GM19397 (cell line): Measurements from ENCODE around the gene HPS5.
A peak's percentile ranks its signal among the peaks of the same experiment; 100 is the strongest.
"Not testable (repeated sequence)": the region's sequence is repeated elsewhere in the genome, so short reads cannot be mapped to it uniquely, and the experiment has no call there.

Experiments
- ATAC-seq: cut with Tn5 transposase; IDR thresholded peaks from one replicate; pipeline ENCODE4 v1.9.1; 2021; ENCODE audit warnings: mild to moderate bottlenecking, moderate library complexity; ENCODE audit not compliant: unreplicated experiment

Gene HPS5

DNA sequence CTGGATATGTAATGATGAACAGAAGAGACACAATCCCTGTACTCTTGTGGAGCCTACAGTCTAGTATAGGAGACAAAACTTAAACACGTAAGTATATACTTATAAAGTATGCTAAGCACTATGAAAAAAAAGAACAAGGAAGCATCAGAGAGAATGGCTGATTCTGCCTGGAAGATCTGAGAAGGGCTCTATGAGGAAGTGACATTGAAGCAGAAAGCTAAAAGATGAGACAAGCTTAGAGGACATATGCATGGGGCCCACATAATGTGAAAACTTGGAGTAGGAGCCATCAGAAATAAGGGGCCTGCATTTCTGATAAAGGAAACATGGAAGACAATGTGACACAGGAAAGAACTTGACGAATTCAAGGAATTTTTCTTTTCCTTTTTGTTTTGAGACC, 39.3 kb downstream of the HPS5 start:
- no peak for ATAC-seq

DNA sequence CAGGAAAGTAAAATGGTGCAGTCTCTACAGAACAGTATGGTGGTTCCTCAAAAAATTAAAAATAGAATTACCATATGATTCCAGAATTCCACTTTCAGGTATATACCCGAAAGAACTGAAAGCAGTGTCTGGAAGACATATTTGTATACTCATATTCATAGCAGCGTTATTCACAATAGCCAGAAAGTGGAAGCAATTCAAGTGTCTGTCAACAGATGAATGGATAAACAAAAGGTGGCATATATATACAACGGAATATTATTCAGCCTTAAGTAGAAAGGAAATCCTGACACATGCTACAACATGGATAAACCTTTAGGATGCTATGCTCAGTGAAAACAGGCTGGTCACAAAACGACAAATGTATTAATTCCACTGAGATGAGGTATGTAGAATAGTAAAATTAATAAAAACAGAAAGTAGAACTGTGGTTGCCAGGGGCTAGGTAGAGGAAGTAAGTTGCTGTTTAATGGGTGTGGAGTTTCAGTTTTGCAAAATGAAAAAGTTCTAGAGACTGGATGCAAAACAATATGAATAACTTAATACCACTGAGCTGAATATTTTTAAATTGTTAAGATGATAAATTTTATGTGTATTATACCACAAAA, 41.4 kb downstream of the HPS5 start:
- peak; percentile 85 for ATAC-seq

DNA sequence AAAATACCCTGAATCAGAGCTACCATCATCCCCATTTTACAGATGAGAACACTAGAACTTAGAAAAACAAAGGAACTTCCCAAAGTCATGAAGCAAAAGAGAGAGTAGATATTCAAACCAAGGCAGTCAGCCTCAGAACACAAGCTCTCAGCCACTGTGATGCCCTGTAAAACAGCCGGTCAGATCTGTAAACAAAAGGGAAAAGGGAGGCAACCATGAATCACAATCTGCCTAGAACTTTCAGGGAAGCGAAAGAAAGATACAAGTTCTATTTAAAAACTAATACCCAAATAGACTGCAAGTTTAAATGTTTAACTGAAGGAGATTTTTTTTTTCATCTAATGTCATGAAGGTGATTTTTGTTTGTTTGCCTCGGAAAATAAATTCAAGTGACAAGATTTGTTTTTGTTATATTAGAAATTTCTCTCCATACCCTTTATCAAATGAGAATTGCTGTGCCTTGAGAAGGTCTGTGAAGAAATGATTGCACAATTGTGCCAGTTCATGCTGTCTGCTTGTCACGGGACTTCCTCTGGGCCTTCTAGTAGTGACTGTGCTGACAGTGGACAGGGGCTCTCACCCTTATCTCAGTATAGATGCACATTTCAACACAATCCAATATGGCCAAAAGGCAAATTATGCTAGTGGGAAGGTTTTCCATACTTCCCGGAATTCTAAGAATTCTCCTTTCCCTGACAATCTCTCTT, 44.2 kb downstream of the HPS5 start:
- ATAC-seq, result no peak

DNA sequence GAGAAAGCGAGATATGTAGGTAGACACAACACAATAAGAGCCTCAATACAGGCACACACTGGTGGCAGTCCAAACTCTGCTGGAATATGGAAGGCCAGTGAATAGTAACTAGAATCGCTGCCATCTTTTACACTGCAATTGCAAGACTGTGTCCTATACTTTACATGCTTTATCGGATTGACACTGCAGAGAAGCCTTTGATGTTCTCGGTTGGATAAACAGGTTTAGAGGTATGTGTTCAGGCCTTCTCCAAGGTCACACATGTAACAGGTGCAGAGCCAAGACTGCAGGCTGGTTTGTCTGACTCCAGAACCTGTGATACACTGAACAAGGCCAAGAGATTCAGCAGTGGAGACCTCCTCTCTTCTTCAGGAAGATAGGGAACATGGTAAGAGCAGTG, 50.7 kb downstream of the HPS5 start:
- no peak for ATAC-seq

DNA sequence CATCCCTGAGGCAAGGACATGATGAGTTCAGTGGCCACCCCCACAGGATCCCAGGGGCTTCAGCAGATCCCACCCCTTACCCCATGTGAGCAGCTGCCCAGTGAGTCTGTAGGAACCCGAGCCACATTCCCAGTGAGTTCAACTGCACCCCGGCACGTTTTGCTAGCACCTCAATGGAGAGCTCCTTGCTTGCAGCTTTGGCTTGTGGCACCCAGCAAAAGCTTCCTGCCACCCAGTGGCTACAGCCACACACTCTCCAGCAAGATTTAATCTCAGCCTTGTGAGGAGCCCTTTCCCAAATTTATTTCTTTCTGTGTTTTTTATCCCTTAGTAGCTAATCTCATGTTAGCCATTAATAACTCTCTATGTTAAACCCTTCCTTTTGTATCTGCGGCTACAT, 51.8 kb downstream of the HPS5 start:
- ATAC-seq, result no peak

DNA sequence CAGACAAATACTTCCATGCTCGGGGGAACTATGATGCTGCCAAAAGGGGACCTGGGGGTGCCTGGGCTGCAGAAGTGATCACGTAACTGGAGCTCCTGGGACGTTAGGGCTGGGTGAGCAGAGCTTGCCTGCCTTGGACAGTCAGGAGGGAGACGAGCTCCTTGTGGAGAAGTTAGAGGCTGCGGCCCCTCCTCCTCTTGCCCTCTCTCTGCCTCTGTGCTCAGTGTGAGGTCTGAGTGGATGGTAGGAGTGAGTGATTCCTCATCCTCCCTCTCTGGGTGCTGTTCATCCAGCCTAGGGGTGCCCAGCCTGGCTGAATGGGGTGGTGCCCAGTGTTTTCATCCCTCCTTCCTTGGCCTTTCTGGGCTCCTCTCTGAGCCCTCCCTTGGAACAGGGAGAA, 52.7 kb downstream of the HPS5 start:
- ATAC-seq, result not testable (repeated sequence)

DNA sequence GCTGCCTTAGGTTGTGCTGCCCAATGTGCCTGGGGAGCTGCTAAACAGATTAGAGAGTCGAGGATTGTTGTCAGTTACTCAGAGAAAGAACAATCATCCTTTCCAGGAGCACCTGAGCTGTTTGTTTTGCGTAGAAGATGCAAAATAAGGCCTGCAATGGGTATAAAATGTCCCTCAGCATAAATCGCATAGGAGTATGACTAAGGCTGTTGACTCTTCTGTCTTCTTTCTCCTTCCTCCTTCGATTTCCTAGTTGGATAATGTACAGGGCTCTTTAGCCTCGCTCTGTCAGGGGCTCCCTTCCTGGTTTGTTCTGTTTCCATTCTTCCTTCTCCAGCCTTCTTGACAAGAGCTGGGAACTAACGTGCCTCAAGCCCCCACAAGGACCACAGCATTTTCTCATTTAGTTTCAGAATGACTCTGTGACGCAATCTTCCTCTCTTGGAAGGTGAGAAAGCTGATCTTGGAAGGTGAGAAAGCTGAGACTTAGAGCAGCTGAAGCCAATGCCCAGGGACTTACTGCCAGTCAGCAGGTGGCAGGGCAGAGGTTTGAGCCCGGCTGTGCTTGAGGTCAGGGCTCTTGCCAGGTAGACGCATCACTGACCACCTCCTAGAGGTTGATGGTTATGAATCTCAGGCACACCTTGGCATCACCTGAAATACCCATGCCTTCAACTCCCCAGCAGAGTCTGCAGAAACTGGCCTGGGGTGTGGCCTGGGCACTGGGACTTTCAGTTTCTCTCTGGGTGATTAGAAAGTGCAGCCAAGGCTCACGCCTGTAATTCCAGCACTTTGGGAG, 54.4 kb downstream of the HPS5 start:
- ATAC-seq, result peak; percentile 59

DNA sequence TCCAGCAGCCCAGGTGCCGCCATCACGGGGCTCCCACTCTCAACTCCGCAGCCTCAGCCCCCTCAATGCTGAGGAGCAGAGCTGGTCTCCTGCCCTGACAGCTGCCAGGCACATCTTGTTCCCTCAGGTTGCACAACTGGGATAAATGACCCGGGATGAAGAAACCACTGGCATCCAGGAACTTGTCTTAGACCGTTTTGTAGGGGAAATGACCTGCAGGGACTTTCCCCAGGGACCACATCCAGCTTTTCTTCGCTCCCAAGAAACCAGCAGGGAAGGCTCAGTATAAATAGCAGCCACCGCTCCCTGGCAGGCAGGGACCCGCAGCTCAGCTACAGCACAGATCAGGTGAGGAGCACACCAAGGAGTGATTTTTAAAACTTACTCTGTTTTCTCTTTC, 56.0 kb downstream of the HPS5 start, which contains the start of gene SAA1:
TSS of gene SAA1 (plus strand) at position 316 of the 400 bp plus-strand sequence. CDS start 624 bp downstream, outside the sequence.
- no peak for ATAC-seq

DNA sequence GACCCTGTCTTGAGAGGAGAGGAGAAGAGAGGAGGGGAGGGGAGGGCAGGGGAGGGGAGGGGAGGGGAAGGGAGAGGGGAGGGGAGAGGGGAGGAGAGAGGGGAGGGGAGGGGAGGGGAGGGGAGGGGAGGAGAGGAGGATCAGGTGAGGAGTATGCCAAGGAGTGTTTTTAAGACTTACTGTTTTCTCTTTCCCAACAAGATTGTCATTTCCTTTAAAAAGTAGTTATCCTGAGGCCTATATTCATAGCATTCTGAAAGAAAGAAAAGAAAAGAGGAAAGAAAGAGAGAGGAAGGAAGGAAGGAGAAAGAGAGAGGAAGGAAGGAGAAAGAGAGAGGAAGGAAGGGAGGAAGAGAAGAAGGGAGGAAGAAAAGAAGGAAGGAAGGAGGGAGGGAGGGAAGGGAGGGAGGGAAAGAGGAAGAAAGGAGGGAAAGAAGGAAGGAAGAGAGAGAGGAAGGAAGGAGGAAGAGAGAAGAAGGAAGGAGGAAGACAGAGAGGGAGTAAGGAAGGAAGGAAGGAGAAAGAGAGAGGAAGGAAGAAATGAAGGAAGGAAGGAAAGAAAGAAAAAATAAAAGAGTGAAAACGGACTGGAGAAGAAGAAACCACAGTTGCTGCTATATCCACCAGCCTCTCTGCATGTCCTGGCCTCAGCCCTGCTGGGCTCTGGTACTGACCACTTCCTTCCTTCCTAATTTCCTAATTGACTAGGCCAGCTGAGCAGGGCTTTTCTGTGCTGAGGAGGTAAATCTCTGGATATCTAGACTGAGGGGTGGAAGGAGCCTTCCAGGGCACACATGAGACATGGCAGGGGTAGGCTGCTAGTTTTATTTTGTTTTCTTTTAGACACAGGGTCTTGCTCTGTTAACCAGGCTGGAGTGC, 57.0 kb downstream of the HPS5 start:
- ATAC-seq, result no peak

DNA sequence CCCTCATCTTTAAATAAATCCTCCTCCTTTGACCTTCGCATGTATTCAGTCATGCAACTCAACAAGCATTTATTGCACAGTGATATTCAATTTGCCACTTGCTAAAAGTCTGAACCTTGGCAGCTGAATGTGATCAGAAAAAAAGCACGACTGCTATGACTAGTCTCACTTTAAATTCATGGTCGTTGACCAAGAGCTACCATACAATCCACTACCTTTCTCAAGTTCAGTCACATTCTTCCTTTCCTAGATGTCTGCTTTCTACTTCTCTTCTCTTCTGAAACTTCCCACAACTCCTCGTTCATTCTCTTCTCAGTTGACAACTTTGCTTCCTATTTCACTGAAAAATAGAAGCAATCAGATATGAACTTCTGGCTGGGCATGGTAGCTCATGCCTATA, 57.9 kb downstream of the HPS5 start:
- ATAC-seq, result no peak

DNA sequence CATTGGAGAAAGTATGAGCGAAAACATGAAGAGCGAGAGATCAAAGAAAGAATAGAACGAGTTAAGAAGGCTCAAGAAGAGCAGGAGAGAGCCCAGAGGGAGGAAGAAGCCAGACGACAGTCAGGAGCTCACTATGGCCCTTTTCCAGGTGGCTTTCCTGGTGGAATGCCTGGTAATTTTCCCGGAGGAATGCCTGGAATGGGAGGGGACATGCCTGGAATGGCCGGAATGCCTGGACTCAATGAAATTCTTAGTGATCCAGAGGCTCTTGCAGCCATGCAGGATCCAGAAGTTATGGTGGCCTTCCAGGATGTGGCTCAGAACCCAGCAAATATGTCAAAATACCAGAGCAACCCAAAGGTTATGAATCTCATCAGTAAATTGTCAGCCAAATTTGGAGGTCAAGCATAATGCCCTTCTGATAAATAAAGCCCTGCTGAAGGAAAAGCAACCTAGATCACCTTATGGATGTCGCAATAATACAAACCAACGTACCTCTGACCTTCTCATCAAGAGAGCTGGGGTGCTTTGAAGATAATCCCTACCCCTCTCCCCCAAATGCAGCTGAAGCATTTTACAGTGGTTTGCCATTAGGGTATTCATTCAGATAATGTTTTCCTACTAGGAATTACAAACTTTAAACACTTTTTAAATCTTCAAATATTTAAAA, 59.1 kb downstream of the HPS5 start:
- ATAC-seq, result not testable (repeated sequence)

DNA sequence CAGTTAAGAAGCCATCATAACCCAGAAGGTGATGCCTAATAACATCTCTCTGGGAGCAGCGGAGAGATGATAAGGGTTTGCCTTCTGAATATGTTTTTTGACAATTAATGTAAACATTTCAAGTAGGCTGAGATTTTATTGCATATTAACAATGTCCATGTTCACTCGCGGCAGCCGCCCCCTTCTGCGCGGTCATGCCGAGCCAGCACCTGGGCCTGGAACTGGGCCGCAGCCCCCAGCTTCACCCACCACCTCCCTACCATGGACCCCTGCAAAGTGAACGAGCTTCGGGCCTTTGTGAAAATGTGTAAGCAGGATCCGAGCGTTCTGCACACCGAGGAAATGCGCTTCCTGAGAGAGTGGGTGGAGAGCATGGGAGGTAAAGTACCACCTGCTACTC, 60.2 kb downstream of the HPS5 start:
- ATAC-seq, result no peak

DNA sequence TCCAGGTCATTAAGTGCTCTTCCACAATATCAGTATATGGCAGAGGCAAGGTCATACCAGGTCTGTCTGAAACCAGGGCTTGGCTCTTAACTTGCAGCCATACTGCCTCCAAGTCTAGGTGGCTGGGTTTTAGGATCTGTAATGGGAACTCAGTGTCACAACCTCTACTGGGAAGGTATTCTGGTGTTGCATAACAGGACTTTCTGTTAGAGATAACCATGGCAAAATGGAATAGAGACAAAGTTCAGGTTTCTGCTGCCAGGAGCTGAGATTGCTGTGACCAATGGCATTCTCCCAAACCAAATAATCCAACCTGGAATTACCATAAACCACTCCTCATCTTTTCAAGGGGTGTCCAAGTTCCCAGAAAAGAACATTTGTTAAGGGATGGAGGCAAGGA, 62.7 kb downstream of the HPS5 start:
- ATAC-seq, result no peak

DNA sequence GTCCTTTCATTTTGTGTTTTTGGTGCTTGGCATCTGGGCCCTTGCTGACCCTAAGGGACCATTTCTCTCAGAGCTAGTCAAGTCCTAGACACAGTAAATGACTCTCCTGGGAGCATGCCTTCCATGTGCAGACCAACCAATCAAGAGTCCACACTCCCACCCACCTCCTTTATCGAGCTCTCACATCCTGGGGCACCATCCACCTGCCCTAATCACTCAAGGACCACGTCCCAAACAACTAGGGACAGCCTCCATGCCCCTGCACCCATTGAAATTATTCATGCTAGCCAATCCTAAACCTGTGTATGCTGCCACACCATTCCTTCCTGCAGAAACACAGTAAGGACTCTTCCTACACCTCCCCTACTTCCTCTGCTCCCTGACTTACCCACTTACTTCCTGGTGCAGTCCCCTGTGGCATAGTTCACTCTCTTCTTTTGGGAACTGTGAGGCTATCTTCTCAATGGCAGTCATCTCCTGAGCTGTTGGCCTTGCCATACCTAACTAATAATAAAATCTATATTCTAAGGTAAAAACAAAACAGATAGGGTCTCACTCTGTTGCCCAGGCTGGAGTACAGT, 67.1 kb downstream of the HPS5 start:
- no peak for ATAC-seq

DNA sequence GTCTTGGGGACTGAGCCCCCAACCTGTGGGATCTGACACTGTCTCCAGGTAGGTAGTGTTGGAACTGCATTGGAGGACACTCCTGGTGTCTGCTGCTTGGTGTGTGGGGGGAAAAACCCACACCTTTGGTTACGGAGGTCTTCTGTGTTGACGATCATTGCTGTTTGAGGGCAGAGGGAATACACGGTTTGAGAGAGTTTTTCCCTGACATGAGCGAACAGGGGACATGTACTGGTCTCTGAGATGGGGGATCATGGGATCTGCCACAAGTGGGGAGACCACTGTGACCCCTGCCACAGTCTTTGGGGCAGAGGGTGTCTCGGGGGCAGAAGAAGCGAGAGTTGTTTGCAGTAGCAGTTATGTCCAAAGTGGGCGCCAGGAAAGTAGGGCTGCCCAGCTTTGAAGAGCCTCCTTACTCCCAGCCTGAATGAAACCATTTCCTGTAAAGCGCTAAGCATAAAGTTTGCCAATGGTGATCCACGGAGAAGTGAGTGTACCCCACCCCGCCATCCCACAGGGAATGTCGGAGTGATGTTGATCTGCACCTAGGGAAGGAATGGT, 68.1 kb downstream of the HPS5 start:
- no peak for ATAC-seq

DNA sequence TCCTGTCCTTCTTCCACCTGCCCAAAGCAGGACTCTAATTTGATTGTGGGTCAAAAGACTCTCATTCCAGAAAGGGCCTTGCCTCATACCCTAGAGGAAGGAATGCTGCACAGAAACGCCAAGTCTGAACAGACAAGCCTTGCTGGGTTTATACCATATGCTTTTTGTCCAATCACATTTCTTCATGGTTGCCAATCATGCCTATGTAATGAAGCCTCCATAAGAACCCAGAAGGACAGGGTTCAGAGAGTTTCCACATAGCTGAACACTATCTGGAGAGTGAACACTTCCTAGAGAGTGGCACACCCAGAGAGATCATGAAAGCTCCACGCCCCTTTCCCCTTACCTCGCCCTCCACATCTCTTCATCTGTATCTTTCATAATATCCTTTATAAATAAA, 68.7 kb downstream of the HPS5 start:
- no peak for ATAC-seq

DNA sequence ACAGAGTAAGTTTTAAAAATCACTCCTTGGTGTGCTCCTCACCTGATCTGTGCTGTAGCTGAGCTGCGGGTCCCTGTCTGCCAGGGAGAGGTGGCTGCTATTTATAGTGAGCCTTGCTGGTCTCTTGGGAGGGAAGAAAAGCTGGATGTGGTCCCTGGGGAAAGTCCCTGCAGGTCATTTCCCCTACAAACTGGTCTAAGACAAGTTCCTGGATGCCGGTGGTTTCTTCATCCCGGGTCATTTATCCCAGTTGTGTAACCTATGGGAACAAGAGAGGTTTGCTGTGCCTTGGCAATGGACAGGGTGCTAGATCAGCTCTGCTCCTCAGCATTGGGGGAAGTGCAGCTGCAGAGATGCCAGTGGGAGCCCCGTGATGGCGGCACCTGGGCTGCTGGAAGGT, 73.4 kb downstream of the HPS5 start, which contains the start of gene SAA2:
TSS of gene SAA2 (minus strand) at position 108 of the 400 bp plus-strand sequence. CDS start 657 bp downstream, outside the sequence.
- ATAC-seq, result no peak

DNA sequence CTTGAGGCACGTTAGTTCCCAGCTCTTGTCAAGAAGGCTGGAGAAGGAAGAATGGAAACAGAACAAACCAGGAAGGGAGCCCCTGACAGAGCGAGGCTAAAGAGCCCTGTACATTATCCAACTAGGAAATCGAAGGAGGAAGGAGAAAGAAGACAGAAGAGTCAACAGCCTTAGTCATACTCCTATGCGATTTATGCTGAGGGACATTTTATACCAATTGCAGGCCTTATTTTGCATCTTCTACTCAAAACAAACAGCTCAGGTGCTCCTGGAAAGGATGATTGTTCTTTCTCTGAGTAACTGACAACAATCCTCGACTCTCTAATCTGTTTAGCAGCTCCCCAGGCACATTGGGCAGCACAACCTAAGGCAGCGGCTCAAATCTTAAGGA, 74.8 kb downstream of the HPS5 start:
- peak; percentile 1 for ATAC-seq

DNA sequence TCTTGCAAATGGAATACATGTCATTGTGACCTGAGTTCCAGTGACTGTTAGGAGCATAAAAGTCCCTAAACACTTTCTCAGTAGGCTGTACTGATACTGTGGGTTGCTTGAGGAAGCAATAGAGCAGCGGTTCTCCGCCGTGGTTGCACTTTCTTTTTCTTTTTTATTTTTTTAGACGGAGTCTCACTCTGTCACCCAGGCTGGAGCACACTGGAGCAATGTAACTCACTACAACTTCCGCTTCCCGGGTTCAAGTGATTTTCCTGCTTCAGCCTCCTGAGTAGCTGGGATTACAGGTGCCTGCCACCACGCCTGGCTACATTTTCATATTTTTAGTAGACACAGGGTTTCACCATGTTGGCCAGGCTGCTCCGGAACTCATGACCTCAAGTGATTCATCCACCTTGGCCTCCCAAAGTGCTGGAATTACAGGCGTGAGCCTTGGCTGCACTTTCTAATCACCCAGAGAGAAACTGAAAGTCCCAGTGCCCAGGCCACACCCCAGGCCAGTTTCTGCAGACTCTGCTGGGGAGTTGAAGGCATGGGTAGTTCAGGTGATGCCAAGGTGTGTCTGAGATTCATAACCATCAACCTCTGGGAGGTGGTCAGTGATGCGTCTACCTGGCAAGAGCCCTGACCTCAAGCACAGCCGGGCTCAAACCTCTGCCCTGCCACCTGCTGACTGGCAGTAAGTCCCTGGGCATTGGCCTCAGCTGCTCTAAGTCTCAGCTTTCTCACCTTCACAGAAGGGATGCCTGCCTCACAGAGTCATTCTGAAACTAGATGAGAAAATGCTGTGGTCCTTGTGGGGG, 75.4 kb downstream of the HPS5 start:
- peak; percentile 80 for ATAC-seq
